Placental pericyte (primary cell): ENCODE results near the gene GAPDH. TPM values are rescaled to one million over a fixed set of nuclear protein-coding genes. Genes with fewer than 3 reads are reported as not detected.

Experiments used
- small RNA-seq: library from RNA; depleted of rRNA; stranded (forward); fragments of <200 nt; gene quantifications from one replicate; pipeline ENCODE3, GENCODE V24; 2012; ENCODE audit warnings: low replicate concordance
- total RNA-seq: library from RNA; depleted of rRNA; stranded (reverse); fragments of >200 nt; gene quantifications from 2 replicates; pipeline ENCODE4 v1.2.3, GENCODE V29; 2012

GAPDH gene
- 8,063 and 8,320 TPM in 2 replicates for total RNA-seq

DNA sequence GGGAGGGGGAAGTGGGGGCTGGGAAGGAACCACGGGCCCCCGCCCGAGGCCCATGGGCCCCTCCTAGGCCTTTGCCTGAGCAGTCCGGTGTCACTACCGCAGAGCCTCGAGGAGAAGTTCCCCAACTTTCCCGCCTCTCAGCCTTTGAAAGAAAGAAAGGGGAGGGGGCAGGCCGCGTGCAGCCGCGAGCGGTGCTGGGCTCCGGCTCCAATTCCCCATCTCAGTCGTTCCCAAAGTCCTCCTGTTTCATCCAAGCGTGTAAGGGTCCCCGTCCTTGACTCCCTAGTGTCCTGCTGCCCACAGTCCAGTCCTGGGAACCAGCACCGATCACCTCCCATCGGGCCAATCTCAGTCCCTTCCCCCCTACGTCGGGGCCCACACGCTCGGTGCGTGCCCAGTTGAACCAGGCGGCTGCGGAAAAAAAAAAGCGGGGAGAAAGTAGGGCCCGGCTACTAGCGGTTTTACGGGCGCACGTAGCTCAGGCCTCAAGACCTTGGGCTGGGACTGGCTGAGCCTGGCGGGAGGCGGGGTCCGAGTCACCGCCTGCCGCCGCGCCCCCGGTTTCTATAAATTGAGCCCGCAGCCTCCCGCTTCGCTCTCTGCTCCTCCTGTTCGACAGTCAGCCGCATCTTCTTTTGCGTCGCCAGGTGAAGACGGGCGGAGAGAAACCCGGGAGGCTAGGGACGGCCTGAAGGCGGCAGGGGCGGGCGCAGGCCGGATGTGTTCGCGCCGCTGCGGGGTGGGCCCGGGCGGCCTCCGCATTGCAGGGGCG lies at the start of gene GAPDH:
Gene GAPDH, plus strand, starts transcription at position 595 of the 772 bp plus-strand sequence. CDS start 316 bp downstream, outside the sequence.

DNA sequence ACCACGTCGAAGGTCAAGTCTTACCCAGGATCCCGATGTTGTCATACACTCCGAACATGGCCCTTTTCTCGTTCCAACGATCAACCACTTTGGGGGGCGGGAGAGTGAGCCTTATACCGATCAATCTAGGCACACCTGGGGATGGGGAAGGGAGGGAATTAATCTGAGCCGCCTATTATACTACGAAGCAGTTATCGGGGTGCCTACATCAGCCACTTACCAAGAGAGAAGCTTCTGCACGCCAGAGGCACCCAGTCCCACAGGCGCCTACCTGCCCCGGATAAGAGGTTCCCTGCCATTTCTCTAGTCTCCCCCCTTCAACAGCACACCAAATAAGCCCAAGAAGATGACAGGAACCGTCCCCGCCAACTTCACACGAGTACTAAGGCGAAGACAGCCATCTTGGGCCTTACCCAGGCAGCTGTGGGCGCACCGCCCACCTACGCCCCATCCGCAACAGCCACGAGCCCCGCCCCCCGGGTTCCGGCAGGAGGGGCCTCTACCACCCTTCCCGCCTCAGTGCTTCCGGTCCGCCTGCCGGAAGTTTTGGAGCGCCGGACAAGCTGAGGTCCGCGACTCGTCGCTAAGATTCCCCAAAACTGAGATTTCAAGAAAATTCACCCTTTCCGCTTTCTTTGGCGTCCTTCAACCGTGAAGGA lies 41.4 kb upstream of the GAPDH start, which contains the start of gene MRPL51:
Gene MRPL51, minus strand, starts transcription at position 425 of the 659 bp plus-strand sequence. Its CDS starts 126 bp downstream, at position 299.

DNA sequence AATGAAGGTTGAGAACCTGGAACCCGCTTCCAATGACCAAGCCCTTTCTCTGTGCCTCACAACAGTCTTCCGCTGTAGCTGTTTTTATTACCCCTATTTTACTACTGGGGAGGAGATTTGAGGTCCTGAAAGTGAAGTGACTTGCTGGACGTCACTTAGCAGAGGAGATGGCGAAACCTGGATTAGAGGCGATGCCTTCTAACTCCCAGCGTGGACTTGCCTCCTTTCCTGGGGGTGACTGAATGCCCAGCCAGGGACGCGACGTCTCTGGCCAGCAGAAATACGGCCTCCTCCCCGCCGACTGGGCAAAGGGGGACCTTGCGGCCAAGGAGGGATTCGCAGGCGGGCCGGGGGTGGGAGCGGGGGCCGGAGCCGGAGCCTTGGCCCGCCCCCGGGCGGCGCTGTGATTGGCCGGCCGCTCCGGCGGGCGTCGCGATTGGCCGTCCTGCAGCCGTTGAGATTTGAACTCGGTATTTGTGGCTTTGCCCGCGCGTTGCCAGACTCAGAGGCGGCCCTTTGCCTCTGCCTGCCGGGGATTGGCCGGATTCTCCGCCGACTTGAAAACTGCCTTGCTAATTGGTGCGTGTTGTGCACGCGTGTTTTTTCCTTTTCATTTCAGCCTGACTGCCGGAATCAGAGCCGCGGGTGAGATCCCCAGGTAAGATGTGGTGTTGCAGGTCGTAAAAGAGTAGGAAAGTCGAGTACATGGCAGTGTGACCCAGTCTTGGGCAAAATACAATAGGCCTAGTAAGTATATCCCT lies 40.6 kb upstream of the GAPDH start, which contains the start of gene NCAPD2:
Gene NCAPD2, plus strand, starts transcription at position 606 of the 761 bp plus-strand sequence. CDS start 997 bp downstream, outside the sequence.

Small RNA genes lying within 50 kb of the gene (small RNA-seq; reads per million reads assigned to genes)
- 42.0 reads per million, percentile 98 among the genes with 10 or more reads in this experiment for gene SCARNA11

Other genes starting within 250 kb of the GAPDH start
- gene PLEKHG6, start 223.8 kb upstream of the GAPDH start, total RNA-seq: not detected in 2 replicates
- 167 and 174 TPM in 2 replicates for gene TNFRSF1A, start 192.4 kb upstream of the GAPDH start, total RNA-seq
- gene SCNN1A, start 159.0 kb upstream of the GAPDH start, total RNA-seq: 0.44 and 0.57 TPM in 2 replicates
- 111 and 237 TPM in 2 replicates for gene LTBR, start 150.4 kb upstream of the GAPDH start, total RNA-seq
- gene CD27, start 89.6 kb upstream of the GAPDH start, total RNA-seq: 0.29 TPM in 1 of 2 replicates, not detected in the other
- gene TAPBPL, start 82.5 kb upstream of the GAPDH start, total RNA-seq: 8.6 and 26.5 TPM in 2 replicates
- 2.1 and 3.9 TPM in 2 replicates for gene VAMP1, start 63.8 kb upstream of the GAPDH start, total RNA-seq
- 71.2 and 74.8 TPM in 2 replicates for gene MRPL51, start 41.3 kb upstream of the GAPDH start, total RNA-seq
- gene NCAPD2, start 40.4 kb upstream of the GAPDH start, total RNA-seq: 23.4 and 117 TPM in 2 replicates
- gene IFFO1, start 21.5 kb downstream of the GAPDH start, total RNA-seq: 10.5 and 18.9 TPM in 2 replicates
- 19.0 and 41.5 TPM in 2 replicates for gene NOP2, start 33.8 kb downstream of the GAPDH start, total RNA-seq
- gene CHD4, start 72.9 kb downstream of the GAPDH start, total RNA-seq: 239 and 306 TPM in 2 replicates
- not detected in 2 replicates for gene LPAR5, start 101.4 kb downstream of the GAPDH start, total RNA-seq
- under 0.01 and 0.14 TPM in 2 replicates for gene ACRBP, start 112.9 kb downstream of the GAPDH start, total RNA-seq
- gene ING4, start 128.6 kb downstream of the GAPDH start, total RNA-seq: 23.2 and 64.3 TPM in 2 replicates
- gene ZNF384, start 154.9 kb downstream of the GAPDH start, total RNA-seq: 30.6 and 31.5 TPM in 2 replicates
- not detected in 2 replicates for gene PIANP, start 166.3 kb downstream of the GAPDH start, total RNA-seq
- gene COPS7A, start 189.5 kb downstream of the GAPDH start, total RNA-seq: 82.7 and 104 TPM in 2 replicates
- 144 and 234 TPM in 2 replicates for gene MLF2, start 218.6 kb downstream of the GAPDH start, total RNA-seq
- 113 and 199 TPM in 2 replicates for gene PTMS, start 231.8 kb downstream of the GAPDH start, total RNA-seq
- gene LAG3, start 238.0 kb downstream of the GAPDH start, total RNA-seq: 0.22 and 0.29 TPM in 2 replicates